Posterior vena cava (tissue), 2 donors: Measurements from ENCODE around the gene CASTOR1. TPM values are rescaled to one million over a fixed set of nuclear protein-coding genes. Genes with fewer than 3 reads are reported as not detected.

Experiments
- DNase-seq: peaks from one replicate; pipeline ENCODE4 v3.0.0-alpha.2; 2020; ENCODE audit warnings: low spot score
- intact Hi-C, 2 donors: fragments of 100-400 bp; cut with DNase I; formaldehyde crosslinking; loops; one replicate each; pipeline versions ENCODE4 v1.14.1 to v1.14.2; 2022 to 2023
- total RNA-seq, 2 donors: library from RNA; stranded (reverse); fragmentation: NEBNext Ultra II Directional; extraction: Animal tissue kit (Norgen Biotek cat#: 25700); gene quantifications; one replicate each; pipeline ENCODE4 v1.2.1, GENCODE V29; 2021
- donor health status: DM: yes; HTN: yes; CAD: no.
- donor health status: DM: yes; HTN: yes; CAD: no.

The CASTOR1 gene
- total RNA-seq, 2 donors from 2014 or later, result 9.8 to 14.3 TPM

DNA sequence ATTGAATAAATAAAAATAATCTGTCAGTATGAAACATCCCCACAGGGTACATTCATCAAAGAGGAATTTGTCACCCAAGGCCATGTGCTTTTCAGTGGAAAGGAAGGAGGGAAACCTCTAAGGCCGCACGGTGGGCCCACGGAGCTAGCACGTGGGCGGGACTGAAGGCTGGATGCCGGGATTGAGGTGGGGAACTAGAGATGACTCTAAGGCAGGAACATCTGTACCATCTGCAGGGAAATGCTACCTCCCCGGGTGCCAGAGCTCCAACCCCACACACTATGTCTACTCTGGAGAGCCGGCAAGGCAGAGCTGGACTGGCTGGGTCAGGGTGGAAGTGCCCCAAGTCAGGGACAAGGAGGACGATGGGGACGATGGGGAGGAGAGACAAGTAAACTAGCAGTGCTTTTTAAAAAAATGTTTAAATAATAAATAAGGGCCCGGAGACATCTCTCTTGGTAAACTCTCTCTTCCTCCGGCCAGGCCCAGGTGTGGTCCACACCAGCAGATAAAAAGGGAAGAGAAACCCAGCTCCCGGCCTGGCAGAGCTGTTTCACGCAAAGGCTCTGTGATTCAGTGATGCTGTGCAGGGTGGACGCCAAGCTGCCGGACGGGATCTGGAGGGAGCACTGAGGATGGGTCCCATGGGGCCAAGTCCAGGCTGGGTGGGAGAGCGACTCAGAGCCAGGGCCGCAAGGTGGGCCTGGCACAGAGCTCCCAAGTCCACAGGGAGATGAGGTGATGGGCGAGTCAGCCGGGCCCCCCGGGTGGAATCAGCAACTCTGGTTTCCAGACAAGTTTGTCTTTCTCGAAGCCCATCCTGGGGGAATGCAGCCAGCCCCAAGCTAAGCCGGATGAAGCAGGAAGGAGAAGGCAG, 48.5 kb downstream of the CASTOR1 start:
- intact Hi-C loops, result loop anchor here in 1 of 2 donors (10.0 kb wide), 1 partner anchor 426 kb away; no protein-coding TSS in a partner anchor
- no peak for DNase-seq

DNA sequence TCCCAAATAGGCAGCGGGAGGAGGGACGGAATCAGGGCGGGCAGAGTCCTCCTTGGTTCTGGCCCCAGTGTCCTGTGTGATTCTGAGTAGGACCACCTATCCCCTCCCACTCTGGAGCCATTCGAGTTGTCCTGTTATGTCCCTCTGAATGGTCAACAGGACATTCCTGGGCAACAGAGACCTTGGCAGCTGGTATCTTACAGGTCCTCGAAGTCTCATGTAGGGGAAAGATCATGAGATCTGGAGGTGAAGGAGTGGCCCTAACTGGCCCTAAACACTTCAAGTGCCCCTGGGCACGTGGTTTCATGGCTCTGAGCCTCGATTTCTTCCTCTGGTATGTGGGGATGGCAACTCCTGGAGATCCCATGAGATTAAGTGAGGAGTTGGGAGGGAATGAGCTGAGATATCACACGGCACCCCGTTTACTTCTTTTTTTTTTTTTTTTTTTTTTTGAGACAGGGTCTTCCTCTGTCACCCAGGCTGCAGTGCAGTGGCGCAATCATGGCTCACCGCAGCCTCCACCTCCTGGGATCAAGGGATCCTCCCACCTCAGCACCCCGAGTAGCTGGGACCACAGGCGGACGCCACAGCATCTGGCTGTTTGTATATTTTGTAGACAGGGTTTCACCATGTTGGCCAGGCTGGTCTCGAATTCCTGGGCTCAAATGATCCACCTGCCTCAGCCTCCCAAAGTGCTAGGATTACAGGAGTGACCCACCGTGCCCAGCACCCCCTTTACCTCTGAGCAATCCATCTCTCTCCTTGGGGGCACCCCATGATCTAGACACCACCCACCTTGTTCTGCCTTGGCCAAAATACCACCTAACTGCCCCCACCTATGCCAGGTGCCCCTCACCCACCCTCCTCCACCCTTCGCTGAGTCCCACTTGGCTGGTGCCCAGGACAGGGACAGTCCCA, 49.6 kb downstream of the CASTOR1 start:
- DNase-seq, result no peak
- intact Hi-C loops, result loop anchor here in 1 of 2 donors (10.0 kb wide), 1 partner anchor 425 kb away; no protein-coding TSS in a partner anchor

DNA sequence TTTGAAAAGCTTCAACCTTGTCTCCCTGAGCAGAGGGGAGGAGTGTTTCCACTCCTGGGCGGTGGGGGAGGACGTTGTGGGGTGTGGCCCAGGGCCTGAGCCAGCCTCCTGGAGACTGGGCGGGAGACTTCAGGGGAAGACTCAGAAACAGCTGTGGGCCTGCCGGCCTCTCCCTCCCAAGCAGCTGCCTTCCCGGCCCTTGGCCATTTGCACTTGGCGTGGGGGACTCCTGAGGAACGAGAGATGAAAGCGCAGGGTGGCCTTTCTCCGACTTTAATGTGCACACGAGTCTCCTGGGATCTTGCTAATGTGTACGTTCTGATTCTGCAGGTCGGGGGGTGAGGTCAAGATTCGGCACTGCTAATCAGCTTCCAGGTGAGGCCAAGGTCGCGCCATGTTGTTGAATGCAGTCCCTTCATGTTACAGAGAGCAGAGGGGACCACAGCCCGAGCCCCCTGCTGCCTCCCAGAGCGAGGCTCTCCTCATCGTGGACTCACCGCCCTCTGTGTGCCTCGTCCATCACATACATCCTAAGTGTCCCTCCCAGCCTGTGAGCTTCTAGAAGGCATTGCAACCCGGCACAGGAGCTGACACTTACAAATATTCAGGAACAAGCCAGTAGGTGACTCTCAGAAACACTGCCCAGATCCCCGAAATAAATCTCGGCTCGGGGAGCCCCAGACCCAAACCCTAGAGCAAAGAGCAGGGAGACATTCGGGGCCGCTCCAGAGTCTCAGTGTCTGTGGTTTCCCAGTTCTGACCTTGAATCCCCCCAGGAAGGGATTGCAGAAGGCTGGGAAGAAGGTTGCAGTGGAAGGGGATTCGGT, 50.4 kb downstream of the CASTOR1 start:
- intact Hi-C loops, result no loop called here
- no peak for DNase-seq

DNA sequence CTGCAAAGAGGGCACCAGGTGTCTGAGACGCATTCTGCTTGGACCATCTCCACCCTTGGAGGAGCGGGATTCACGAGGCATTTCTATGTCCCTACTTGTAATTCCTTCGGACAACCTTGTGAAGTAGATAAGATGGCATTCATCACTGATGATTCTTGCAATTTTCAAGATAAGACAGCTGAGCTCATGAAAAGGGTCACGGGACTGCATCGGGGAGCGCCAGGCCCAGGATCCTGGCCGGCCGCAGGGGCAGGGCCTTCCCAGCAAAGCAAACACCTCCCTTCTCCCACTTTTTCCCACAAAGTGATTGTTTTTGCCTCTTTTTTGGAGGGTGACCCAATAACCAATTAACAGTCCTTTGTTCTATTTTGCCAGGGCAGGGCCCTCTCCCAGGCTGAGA, 51.2 kb downstream of the CASTOR1 start:
- intact Hi-C loops, result no loop called here

DNA sequence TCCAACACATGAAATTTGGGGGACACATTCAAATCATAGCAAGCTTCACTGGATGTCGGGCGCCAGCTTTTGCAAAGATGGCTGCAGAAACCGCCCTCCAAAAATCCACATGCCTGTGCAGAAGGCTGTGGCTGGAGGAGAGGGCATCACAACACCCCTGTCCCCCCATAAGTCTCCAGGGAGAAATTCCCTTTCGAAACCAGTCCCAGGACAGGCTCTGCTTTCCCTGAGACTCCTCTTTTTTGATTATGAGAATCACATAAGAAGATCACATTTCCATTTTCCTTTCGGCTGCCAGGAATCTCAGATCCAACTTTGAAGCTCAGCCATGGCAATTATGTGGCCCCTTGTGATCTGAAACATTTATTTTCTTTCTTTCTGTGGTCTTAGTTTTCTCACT, 52.4 kb downstream of the CASTOR1 start:
- intact Hi-C loops, result no loop called here
- no peak for DNase-seq

More for the DNA sequence above, 51.2 kb downstream of the CASTOR1 start:
- no peak for DNase-seq

DNA sequence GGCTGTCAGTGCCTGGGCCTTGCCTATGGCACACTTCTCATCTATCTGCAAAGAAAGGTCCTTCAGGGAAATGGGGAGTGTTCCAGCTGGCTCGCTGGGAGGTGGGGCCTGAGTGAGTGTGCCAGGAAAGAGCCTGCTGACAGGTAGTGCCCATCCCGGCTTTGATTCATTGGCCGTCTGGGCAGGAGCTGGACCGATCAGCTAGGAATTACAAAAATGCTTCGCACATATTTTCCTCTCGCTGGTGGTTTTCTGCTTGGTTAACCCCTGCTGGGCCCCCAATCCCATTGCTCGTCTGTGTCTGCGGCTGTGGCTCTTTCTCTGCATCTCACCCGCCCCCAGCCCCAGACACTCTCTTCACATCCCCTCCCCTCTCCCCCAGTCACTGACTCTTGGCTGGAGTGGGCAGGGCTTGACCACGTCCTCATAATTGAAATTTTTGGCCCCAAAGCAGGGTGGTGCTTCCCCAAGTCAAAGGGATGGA, 53.6 kb downstream of the CASTOR1 start:
- intact Hi-C loops, result no loop called here

More for the DNA sequence above, 53.6 kb downstream of the CASTOR1 start:
- no peak for DNase-seq

Other genes with a start within 250 kb of the CASTOR1 start
- gene HORMAD2, start 209.0 kb downstream of the CASTOR1 start, total RNA-seq, result not detected
- 1 to 10 TPM; 2.6 to 8.1 TPM for gene LIF, start 42.7 kb downstream of the CASTOR1 start, total RNA-seq
- 1 to 10 TPM; 1.0 to 2.0 TPM for gene OSM, start 22.7 kb downstream of the CASTOR1 start, total RNA-seq
- 10 to 100 TPM; 20.5 to 20.7 TPM for gene TBC1D10A, start 37.4 kb upstream of the CASTOR1 start, total RNA-seq
- 100 to 1,000 TPM; 106 to 108 TPM for gene SF3A1, start 67.4 kb upstream of the CASTOR1 start, total RNA-seq
- under 1 TPM; 0.76 to 0.88 TPM for gene CCDC157, start 67.5 kb upstream of the CASTOR1 start, total RNA-seq
- 10 to 100 TPM in 1 of 2 donors, 1 to 10 TPM in 1; 9.3 to 15.6 TPM for gene RNF215, start 97.9 kb upstream of the CASTOR1 start, total RNA-seq
- gene SEC14L2, start 107.5 kb upstream of the CASTOR1 start, total RNA-seq, result 10 to 100 TPM in 1 of 2 donors, 1 to 10 TPM in 1; 8.0 to 10.9 TPM
- gene MTFP1, start 136.3 kb upstream of the CASTOR1 start, total RNA-seq, result 1 to 10 TPM; 3.5 to 3.7 TPM
- not detected for gene SEC14L3, start 182.5 kb upstream of the CASTOR1 start, total RNA-seq
- gene SEC14L4, start 216.2 kb upstream of the CASTOR1 start, total RNA-seq, result under 1 TPM; 0.14 to 0.19 TPM